T-helper 22 cell (primary cell): ENCODE results near the gene CCNY.
"Not testable (repeated sequence)": the region's sequence is repeated elsewhere in the genome, so short reads cannot be mapped to it uniquely, and the experiment has no call there.

ENCODE experiments used
- DNase-seq: peaks from one replicate; pipeline ENCODE4 v3.0.0-alpha.2; 2020; ENCODE audit warnings: low read depth

The CCNY gene

GRCh38 chr10:35336084-35336831 is at the start of gene CCNY:
Gene CCNY (plus strand): TSS chr10:35336509. CDS start chr10:35337054, 545 bp downstream.
- peak; percentile 71 for DNase-seq

GRCh38 chr10:35289198-35289597 is 47.1 kb upstream of the CCNY start:
- no peak for DNase-seq

- DNase-seq: no peak
Observed at GRCh38 chr10:35294506-35294905, 41.8 kb upstream of the CCNY start.

GRCh38 chr10:35299016-35299415 is 37.3 kb upstream of the CCNY start:
- DNase-seq: no peak

- DNase-seq: no peak
Observed at GRCh38 chr10:35300063-35300699, 36.1 kb upstream of the CCNY start.

GRCh38 chr10:35304649-35305048 is 31.7 kb upstream of the CCNY start:
- no peak for DNase-seq

- DNase-seq: no peak
Observed at GRCh38 chr10:35306852-35307251, 29.5 kb upstream of the CCNY start.

- no peak for DNase-seq
Observed at GRCh38 chr10:35307297-35307696, 29.0 kb upstream of the CCNY start.

GRCh38 chr10:35308809-35309208 is 27.5 kb upstream of the CCNY start:
- no peak for DNase-seq

- not testable (repeated sequence) for DNase-seq
Observed at GRCh38 chr10:35314142-35314541, 22.2 kb upstream of the CCNY start.

- not testable (repeated sequence) for DNase-seq
Observed at GRCh38 chr10:35315235-35315634, 21.1 kb upstream of the CCNY start.

- no peak for DNase-seq
Observed at GRCh38 chr10:35316218-35316967, 19.9 kb upstream of the CCNY start.

- DNase-seq: no peak
Observed at GRCh38 chr10:35318551-35318950, 17.8 kb upstream of the CCNY start.

GRCh38 chr10:35320341-35320740 is 16.0 kb upstream of the CCNY start:
- no peak for DNase-seq

GRCh38 chr10:35322636-35323035 is 13.7 kb upstream of the CCNY start:
- DNase-seq: no peak

GRCh38 chr10:35324196-35324595 is 12.1 kb upstream of the CCNY start:
- DNase-seq: no peak

GRCh38 chr10:35326466-35327235 is 9.7 kb upstream of the CCNY start:
- DNase-seq: no peak

- DNase-seq: no peak
Observed at GRCh38 chr10:35327790-35328403, 8.4 kb upstream of the CCNY start.

- no peak for DNase-seq
Observed at GRCh38 chr10:35328404-35329037, 7.8 kb upstream of the CCNY start.

- no peak for DNase-seq
Observed at GRCh38 chr10:35329520-35329919, 6.8 kb upstream of the CCNY start.
